Measurements from ENCODE around the gene ANKMY1. TPM values are rescaled to one million over a fixed set of nuclear protein-coding genes. Genes with fewer than 3 reads are reported as not detected.

Gene ANKMY1
- total and polyA plus RNA-seq, 3 experiments from 2014 or later: 15.8 to 27.9 (median 22.4) TPM

DNA sequence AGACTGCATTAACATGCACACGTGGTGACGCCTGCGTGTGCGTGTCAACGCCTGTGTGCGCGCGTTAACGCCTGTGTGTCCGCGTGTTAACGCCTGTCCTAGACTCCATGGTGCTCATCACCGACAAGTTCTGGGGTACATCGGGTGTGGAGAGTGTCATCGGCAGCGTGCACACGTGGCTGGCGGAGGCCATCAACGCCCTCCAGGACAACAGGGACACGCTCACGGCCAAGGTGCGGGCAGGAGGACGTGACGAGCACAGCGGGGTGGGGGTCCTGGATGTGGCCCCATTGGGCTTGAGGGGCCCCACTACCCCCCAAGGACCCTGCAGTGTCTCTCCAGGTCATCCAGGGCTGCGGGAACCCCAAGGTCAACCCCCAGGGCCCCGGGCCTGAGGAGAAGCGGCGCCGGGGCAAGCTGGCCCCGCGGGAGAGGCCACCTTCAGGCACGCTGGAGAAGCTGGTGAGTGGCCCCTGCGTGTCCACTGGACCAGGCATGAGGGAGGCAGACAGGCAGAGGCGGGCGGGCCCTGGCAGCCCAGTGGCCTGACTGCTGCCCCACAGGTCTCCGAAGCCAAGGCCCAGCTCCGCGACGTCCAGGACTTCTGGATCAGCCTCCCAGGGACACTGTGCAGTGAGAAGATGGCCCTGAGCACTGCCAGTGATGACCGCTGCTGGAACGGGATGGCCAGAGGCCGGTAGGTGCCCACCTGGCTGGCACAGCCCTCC, 93.1 kb downstream of the ANKMY1 start:
- Mint-ChIP-seq H3K27ac (no peak overlapping the region), H3K4me3 (no peak overlapping the region), H3K4me1 (no peaks in the 10 kb centered on the region), H3K27me3 (peaks cover 0 to 2% of the 10 kb centered on the region in 2 donors), H3K36me3 (no peaks in the 10 kb centered on the region), H3K9me3 (no peaks in the 10 kb centered on the region)
- Histone ChIP-seq H3K4me3 (ENCODE audit: low read length) (no peak overlapping the region), H3K9me3 (ENCODE audit: low read length) (no peaks in the 10 kb centered on the region), H3K27me3 (ENCODE audit: insufficient read depth, low read length, poor library complexity, severe bottlenecking) (no peaks in the 10 kb centered on the region), H3K36me3 (ENCODE audit: insufficient read depth, low read length) (no peaks in the 10 kb centered on the region), H3K27ac (ENCODE audit: low read depth, low read length) (no peak overlapping the region), H3K4me1 (ENCODE audit: insufficient read depth, low read length) (no peaks in the 10 kb centered on the region)
- ChIA-PET CTCF (no interaction called here), POLR2A (no interaction called here)
- DNase-seq: peak in 2 of 5 donors; percentile 0 to 45

DNA sequence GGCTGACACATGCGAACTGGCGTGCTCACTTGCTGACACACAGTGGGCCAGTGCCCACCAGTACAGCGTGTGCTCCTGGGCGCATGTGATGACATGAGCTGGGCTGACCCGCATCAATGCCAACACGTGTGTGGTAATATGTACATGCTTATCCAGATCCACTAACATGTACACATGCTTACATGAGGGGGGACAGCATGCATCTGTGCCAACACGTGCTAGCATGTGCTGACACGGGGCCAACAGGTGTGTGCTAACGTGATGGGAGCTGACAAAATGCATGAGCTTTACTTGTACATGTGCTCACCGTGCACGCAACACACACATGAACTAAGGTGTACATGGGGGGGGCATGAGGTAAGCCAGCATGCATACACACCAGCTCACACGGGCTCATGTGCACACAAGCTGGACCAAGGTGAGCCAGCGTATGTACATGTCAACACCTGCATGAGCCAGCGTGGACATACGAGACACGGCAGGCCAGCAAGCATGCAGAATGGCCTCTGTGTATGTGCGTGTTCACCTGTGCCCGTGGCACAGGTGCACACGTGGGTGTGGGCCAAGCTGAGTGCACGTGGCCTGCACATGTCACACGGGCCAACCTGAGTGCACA, 93.8 kb downstream of the ANKMY1 start:
- H3K4me1 ChIP-seq (ENCODE audit: insufficient read depth, low read length): no peaks in the 10 kb centered on the region
- H3K4me3 Mint-ChIP-seq: no peak overlapping the region
- H3K27ac Mint-ChIP-seq: peak overlapping the region in 1 of 8 donors; percentile 43
- no peaks in the 10 kb centered on the region for H3K27me3 Mint-ChIP-seq
- H3K9me3 Mint-ChIP-seq: no peaks in the 10 kb centered on the region
- no peaks in the 10 kb centered on the region for H3K9me3 ChIP-seq (ENCODE audit: low read length)
- H3K4me3 ChIP-seq (ENCODE audit: low read length): no peak overlapping the region
- H3K36me3 ChIP-seq (ENCODE audit: insufficient read depth, low read length): no peaks in the 10 kb centered on the region
- peak in 1 of 5 donors; percentile 36 for DNase-seq
- no peak overlapping the region for H3K27ac ChIP-seq (ENCODE audit: low read depth, low read length)
- CTCF ChIA-PET: no interaction called here
- H3K4me1 Mint-ChIP-seq: no peaks in the 10 kb centered on the region
- POLR2A ChIA-PET: no interaction called here
- no peaks in the 10 kb centered on the region for H3K36me3 Mint-ChIP-seq
- H3K27me3 ChIP-seq (ENCODE audit: insufficient read depth, low read length, poor library complexity, severe bottlenecking): no peaks in the 10 kb centered on the region

DNA sequence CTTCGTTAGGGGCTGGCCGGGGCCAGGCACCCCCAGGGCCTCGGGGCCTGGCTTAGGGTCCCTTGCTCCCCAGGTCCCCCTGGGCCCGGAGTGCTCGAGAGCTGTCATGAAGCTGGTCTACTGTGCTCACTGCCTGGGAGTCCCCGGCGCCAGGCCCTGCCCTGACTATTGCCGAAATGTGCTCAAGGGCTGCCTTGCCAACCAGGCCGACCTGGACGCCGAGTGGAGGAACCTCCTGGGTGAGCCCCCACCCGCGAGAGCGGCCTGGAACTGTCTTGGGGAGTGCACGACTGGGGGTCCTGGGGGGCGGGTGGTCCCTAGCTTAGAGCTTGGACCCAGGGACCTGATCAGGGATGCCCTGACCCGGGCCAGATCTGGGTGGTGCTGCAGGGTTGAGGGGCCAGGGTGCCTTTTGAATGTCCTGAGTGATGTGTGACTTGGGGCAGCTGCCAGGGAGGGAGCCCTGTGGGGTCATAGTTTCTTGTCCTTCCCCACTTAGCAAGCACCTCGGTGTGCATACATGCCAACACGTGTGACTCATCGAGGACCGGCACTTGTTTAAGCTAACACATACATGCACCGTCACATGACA, 94.4 kb downstream of the ANKMY1 start:
- Mint-ChIP-seq H3K27me3 (no peaks in the 10 kb centered on the region), H3K4me1 (no peaks in the 10 kb centered on the region), H3K4me3 (no peak overlapping the region), H3K36me3 (no peaks in the 10 kb centered on the region), H3K9me3 (no peaks in the 10 kb centered on the region), H3K27ac (no peak overlapping the region)
- peak in 2 of 5 donors; percentile 0 to 45 for DNase-seq
- H3K36me3 ChIP-seq (ENCODE audit: insufficient read depth, low read length): no peaks in the 10 kb centered on the region
- no peaks in the 10 kb centered on the region for H3K27me3 ChIP-seq (ENCODE audit: insufficient read depth, low read length, poor library complexity, severe bottlenecking)
- no peaks in the 10 kb centered on the region for H3K4me1 ChIP-seq (ENCODE audit: insufficient read depth, low read length)
- H3K9me3 ChIP-seq (ENCODE audit: low read length): no peaks in the 10 kb centered on the region
- H3K4me3 ChIP-seq (ENCODE audit: low read length): no peak overlapping the region
- POLR2A ChIA-PET: no interaction called here
- no peak overlapping the region for H3K27ac ChIP-seq (ENCODE audit: low read depth, low read length)
- CTCF ChIA-PET: no interaction called here

DNA sequence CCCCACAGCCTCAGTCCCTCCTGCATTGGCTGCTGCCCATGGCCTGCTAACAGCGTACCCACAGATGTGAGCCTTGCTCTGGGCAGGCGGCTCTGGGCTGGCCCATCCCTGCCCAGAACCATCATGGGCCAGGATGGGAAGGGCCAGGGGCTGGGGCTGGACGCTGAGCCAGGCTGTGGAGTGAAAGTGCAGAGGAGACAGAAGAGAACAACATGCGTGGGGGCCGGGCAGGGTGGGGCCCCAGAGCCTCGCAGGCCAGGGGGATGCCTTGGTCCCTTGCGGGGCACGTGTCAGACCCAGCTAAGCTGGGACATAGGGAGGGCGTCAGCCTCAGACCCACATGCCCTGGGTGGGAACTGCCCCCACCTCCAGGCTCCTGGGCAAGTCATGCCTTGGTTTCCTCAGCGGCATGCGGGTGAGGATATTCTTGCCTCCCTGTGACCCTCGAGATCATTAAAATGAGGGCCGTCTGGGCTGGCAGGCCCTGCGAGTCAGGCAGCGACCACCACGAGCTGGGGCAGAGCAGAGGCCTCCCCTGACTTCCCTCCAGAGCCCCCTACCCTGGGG, 95.0 kb downstream of the ANKMY1 start:
- Mint-ChIP-seq H3K4me3 (no peak overlapping the region), H3K9me3 (no peaks in the 10 kb centered on the region), H3K4me1 (no peaks in the 10 kb centered on the region), H3K27me3 (no peaks in the 10 kb centered on the region), H3K36me3 (no peaks in the 10 kb centered on the region), H3K27ac (no peak overlapping the region)
- no peaks in the 10 kb centered on the region for H3K4me1 ChIP-seq (ENCODE audit: insufficient read depth, low read length)
- no peaks in the 10 kb centered on the region for H3K9me3 ChIP-seq (ENCODE audit: low read length)
- peak in 2 of 5 donors; percentile 0 to 35 for DNase-seq
- CTCF ChIA-PET: no interaction called here
- POLR2A ChIA-PET: no interaction called here
- H3K27me3 ChIP-seq (ENCODE audit: insufficient read depth, low read length, poor library complexity, severe bottlenecking): no peaks in the 10 kb centered on the region
- H3K27ac ChIP-seq (ENCODE audit: low read depth, low read length): no peak overlapping the region
- H3K4me3 ChIP-seq (ENCODE audit: low read length): no peak overlapping the region
- no peaks in the 10 kb centered on the region for H3K36me3 ChIP-seq (ENCODE audit: insufficient read depth, low read length)

DNA sequence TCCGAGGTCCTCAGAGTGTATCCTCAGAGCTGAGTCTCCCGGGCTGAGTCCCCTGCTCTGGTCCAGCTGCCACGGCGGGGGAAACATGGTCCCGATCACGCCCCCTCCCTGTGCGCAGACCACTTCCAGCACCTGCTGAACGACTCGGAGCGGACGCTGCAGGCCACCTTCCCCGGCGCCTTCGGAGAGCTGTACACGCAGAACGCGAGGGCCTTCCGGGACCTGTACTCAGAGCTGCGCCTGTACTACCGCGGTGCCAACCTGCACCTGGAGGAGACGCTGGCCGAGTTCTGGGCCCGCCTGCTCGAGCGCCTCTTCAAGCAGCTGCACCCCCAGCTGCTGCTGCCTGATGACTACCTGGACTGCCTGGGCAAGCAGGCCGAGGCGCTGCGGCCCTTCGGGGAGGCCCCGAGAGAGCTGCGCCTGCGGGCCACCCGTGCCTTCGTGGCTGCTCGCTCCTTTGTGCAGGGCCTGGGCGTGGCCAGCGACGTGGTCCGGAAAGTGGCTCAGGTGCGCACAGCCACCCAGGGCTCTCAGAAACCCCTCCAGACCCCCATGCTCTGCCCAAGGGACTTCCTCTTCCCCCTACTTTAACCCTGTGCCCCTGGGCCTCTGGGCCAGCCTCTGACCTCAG, 95.6 kb downstream of the ANKMY1 start:
- ChIA-PET CTCF (no interaction called here), POLR2A (no interaction called here)
- Histone ChIP-seq H3K4me3 (ENCODE audit: low read length) (no peak overlapping the region), H3K36me3 (ENCODE audit: insufficient read depth, low read length) (no peaks in the 10 kb centered on the region), H3K9me3 (ENCODE audit: low read length) (no peaks in the 10 kb centered on the region), H3K27me3 (ENCODE audit: insufficient read depth, low read length, poor library complexity, severe bottlenecking) (no peaks in the 10 kb centered on the region), H3K4me1 (ENCODE audit: insufficient read depth, low read length) (no peaks in the 10 kb centered on the region), H3K27ac (ENCODE audit: low read depth, low read length) (no peak overlapping the region)
- no peak overlapping the region for H3K27ac Mint-ChIP-seq
- peak in 1 of 5 donors; percentile 41 for DNase-seq
- H3K4me1 Mint-ChIP-seq: no peaks in the 10 kb centered on the region
- H3K9me3 Mint-ChIP-seq: no peaks in the 10 kb centered on the region
- H3K4me3 Mint-ChIP-seq: no peak overlapping the region
- H3K27me3 Mint-ChIP-seq: peaks cover 0 to 1% of the 10 kb centered on the region in 2 donors
- H3K36me3 Mint-ChIP-seq: no peaks in the 10 kb centered on the region

DNA sequence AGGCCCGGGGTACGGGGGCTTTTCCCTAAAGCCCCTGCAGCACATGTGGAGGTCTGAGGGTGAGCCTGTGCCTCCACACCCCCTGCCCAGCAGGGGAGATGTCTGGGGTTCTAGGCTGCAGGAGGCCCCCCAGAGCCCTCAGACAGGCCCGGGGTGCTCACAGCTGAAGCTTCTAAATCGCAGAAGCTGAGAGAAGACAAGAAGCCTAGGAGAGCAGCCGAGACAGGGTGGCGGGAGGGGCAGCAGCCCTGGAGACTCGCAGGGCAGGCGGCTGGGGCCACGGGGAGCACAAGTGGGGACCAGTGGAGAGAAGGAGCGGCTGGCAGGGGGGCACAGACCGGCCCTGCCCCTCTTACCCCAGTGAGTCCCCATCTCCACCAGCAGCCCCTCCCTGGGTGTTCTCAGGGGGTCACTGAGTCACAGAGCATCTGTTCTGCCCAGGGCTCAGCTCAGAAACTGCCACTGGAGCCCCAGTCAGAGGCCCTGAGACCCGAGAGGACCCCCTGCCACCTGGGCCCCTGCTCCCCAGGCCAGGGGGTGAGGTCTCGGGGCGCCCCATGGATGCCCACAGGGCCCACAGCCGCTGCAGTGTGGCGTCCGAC, 96.2 kb downstream of the ANKMY1 start:
- no peaks in the 10 kb centered on the region for H3K9me3 Mint-ChIP-seq
- CTCF ChIA-PET: no interaction called here
- POLR2A ChIA-PET: no interaction called here
- H3K27me3 ChIP-seq (ENCODE audit: insufficient read depth, low read length, poor library complexity, severe bottlenecking): peaks cover 3% of the 10 kb centered on the region
- no peak overlapping the region for H3K27ac Mint-ChIP-seq
- H3K4me1 Mint-ChIP-seq: no peaks in the 10 kb centered on the region
- no peaks in the 10 kb centered on the region for H3K36me3 Mint-ChIP-seq
- DNase-seq: peak in 1 of 5 donors; percentile 31
- peaks cover 0 to 8% of the 10 kb centered on the region in 2 donors for H3K27me3 Mint-ChIP-seq
- H3K9me3 ChIP-seq (ENCODE audit: low read length): no peaks in the 10 kb centered on the region
- no peak overlapping the region for H3K27ac ChIP-seq (ENCODE audit: low read depth, low read length)
- no peaks in the 10 kb centered on the region for H3K4me1 ChIP-seq (ENCODE audit: insufficient read depth, low read length)
- no peaks in the 10 kb centered on the region for H3K36me3 ChIP-seq (ENCODE audit: insufficient read depth, low read length)
- H3K4me3 Mint-ChIP-seq: no peak overlapping the region
- H3K4me3 ChIP-seq (ENCODE audit: low read length): no peak overlapping the region

DNA sequence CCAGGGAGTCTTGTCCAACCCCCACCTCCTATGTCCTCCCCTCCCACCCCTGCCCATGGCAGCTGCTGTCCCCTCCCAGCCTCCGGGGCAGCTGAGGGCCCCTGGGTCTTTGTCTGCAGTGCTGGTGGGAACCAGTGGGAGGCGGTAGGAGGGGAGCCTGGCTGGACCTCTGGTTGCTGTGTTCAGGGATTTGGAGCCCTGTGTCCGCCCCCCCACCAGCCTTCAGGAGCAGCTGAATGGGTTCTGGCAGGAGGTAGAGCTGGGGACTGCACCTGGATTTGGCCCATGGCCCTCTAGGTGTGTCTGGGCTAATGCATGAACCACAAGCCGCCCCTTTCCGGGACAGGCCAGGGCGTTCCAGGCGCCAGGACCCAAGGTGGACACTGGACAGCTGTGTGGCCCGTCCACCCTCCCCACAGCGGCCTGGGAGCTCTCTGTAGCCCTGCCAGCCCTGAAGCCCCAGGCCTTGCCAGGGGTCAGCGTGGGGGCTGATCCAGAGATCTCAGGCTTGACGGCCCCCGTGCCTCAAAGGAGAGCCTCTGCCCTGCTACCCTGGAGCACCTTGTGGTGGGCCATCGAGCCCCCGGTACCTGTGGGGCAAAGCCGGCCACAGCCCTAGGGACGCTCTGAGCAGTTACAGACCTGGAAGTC, 96.9 kb downstream of the ANKMY1 start:
- Mint-ChIP-seq H3K9me3 (no peaks in the 10 kb centered on the region), H3K36me3 (no peaks in the 10 kb centered on the region), H3K27ac (no peak overlapping the region), H3K4me3 (no peak overlapping the region), H3K4me1 (no peaks in the 10 kb centered on the region), H3K27me3 (peaks cover 0 to 11% of the 10 kb centered on the region in 2 donors)
- no peak overlapping the region for H3K4me3 ChIP-seq (ENCODE audit: low read length)
- H3K27ac ChIP-seq (ENCODE audit: low read depth, low read length): no peak overlapping the region
- ChIA-PET CTCF (no interaction called here), POLR2A (no interaction called here)
- H3K27me3 ChIP-seq (ENCODE audit: insufficient read depth, low read length, poor library complexity, severe bottlenecking): peaks cover 7% of the 10 kb centered on the region
- DNase-seq: peak in 1 of 5 donors; percentile 32
- no peaks in the 10 kb centered on the region for H3K36me3 ChIP-seq (ENCODE audit: insufficient read depth, low read length)
- no peaks in the 10 kb centered on the region for H3K9me3 ChIP-seq (ENCODE audit: low read length)
- no peaks in the 10 kb centered on the region for H3K4me1 ChIP-seq (ENCODE audit: insufficient read depth, low read length)

Data from CD8-positive, alpha-beta memory T cell (primary cell).